ENCODE measurements around the gene GPR25. TPM values are rescaled to one million over a fixed set of nuclear protein-coding genes. Genes with fewer than 3 reads are reported as not detected.

GPR25 gene, protein sequence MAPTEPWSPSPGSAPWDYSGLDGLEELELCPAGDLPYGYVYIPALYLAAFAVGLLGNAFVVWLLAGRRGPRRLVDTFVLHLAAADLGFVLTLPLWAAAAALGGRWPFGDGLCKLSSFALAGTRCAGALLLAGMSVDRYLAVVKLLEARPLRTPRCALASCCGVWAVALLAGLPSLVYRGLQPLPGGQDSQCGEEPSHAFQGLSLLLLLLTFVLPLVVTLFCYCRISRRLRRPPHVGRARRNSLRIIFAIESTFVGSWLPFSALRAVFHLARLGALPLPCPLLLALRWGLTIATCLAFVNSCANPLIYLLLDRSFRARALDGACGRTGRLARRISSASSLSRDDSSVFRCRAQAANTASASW
- not detected for total RNA-seq

- TF ChIP-seq, protein P1, sequence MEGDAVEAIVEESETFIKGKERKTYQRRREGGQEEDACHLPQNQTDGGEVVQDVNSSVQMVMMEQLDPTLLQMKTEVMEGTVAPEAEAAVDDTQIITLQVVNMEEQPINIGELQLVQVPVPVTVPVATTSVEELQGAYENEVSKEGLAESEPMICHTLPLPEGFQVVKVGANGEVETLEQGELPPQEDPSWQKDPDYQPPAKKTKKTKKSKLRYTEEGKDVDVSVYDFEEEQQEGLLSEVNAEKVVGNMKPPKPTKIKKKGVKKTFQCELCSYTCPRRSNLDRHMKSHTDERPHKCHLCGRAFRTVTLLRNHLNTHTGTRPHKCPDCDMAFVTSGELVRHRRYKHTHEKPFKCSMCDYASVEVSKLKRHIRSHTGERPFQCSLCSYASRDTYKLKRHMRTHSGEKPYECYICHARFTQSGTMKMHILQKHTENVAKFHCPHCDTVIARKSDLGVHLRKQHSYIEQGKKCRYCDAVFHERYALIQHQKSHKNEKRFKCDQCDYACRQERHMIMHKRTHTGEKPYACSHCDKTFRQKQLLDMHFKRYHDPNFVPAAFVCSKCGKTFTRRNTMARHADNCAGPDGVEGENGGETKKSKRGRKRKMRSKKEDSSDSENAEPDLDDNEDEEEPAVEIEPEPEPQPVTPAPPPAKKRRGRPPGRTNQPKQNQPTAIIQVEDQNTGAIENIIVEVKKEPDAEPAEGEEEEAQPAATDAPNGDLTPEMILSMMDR (IDR thresholded peaks at IDR 0.05; ENCODE audit: low read depth) = no peak
Measured at GRCh38 chr1:200872446-200873115, at the start of gene GPR25. TSS of gene GPR25 (plus strand) at chr1:200872981. CDS start at chr1:200873038, 57 bp downstream.

DNA sequence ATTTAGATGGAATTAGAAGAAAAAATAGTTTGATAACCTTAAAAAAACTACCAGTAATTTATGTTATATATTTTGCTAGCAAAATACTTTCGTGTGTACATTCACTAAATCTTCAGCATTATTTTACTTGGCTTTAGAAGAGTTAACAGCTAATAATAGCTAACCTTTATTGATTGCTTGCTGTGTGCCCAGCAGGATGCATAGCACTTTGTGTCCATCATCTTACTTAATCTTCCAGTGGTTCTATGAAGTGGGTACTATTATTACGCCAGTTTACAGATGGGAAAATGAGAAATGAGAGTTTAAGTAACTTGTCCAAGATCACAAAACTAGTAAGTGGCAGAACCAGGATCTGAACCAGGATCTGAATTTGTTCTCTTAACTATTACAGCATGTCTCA, 41.7 kb upstream of the GPR25 start:
- TF ChIP-seq, protein P1 (IDR thresholded peaks at IDR 0.05; ENCODE audit: low read depth) = no peak

- TF ChIP-seq, protein P1 (IDR thresholded peaks at IDR 0.05; ENCODE audit: low read depth) = no peak
Measured at GRCh38 chr1:200834383-200834782, 38.4 kb upstream of the GPR25 start.

- TF ChIP-seq, protein P1 (IDR thresholded peaks at IDR 0.05; ENCODE audit: low read depth) = no peak
Measured at GRCh38 chr1:200836213-200836612, 36.6 kb upstream of the GPR25 start.

- TF ChIP-seq, protein P1 (IDR thresholded peaks at IDR 0.05; ENCODE audit: low read depth) = no peak
Measured at GRCh38 chr1:200837931-200838571, 34.7 kb upstream of the GPR25 start.

DNA sequence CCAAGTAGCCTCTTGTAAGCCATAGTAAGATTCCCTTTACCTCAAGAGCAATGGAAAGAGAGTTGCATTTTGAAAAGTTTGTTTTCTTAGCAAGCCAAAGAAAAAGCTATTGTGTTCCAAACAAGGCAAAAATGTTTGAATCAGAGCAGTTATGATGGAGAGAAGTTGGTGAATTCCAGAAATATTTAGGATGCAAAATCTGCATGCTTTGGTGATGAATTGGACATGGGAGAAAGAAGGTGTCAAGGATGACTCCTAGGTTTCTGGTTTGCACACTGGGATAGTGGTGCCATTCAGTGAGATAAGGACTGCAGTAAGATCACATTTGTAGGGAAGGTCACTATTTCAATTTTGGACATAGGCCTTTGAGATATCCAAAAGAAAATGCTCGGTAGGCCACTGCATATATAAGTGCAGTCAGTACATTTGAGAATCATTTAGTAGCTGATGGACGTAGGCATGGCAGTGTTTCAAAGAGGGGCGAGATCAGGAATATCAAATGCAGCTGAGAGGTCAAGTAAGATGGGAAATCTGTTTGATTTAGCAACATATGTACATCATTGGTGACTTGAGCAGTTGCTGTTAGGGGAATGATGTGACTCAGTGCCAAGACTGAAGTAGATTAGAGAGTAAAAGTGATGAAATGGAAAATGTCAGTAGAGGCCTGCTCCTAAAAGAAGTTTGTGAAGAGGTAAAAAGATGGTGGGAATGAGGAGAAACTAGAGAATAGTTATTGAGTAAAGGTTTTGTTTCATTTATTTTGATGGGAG, 33.9 kb upstream of the GPR25 start:
- TF ChIP-seq, protein P1 (IDR thresholded peaks at IDR 0.05; ENCODE audit: low read depth) = no peak

All from subcutaneous adipose tissue (tissue), 4 donors.